Activated naive CD4-positive, alpha-beta T cell treated with anti-CD3 and anti-CD28 coated beads for 36 hours (primary cell): ENCODE measurements around the gene ANKRD33B. TPM values are rescaled to one million over a fixed set of nuclear protein-coding genes. Genes with fewer than 3 reads are reported as not detected.
A peak's percentile ranks its signal among the peaks of the same experiment; 100 is the strongest.

Experiments
- CTCF ChIA-PET: fragments of 350-600 bp; sonication (Branson Sonifier 250); formaldehyde crosslinking; loops from one replicate; lab custom pipeline; 2021; ENCODE audit warnings: antibody characterized with exemption; lab: Charles Lee
- DNase-seq: peaks from one replicate; pipeline ENCODE4 v3.0.0-alpha.2; 2020
- H3K27ac Mint-ChIP-seq: one replicate; pipeline ENCODE4 v1.8.0; 2021; ENCODE audit warnings: mild to moderate bottlenecking, mixed read lengths
- H3K27me3 Mint-ChIP-seq: one replicate; pipeline ENCODE4 v1.8.0; 2021; ENCODE audit warnings: low read depth, mixed read lengths
- H3K36me3 Mint-ChIP-seq: one replicate; pipeline ENCODE4 v1.8.0; 2021; ENCODE audit warnings: low read depth, mixed read lengths
- H3K4me1 Mint-ChIP-seq: one replicate; pipeline ENCODE4 v1.8.0; 2021; ENCODE audit warnings: low read depth, mixed read lengths
- H3K4me3 Mint-ChIP-seq: one replicate; pipeline ENCODE4 v1.8.0; 2021; ENCODE audit warnings: mild to moderate bottlenecking, moderate library complexity, mixed read lengths
- H3K9me3 Mint-ChIP-seq: one replicate; pipeline ENCODE4 v1.8.0; 2021; ENCODE audit warnings: mixed read lengths
- intact Hi-C: fragments of 100-400 bp; cut with micrococcal nuclease; formaldehyde crosslinking; loops from one replicate; pipeline ENCODE4 v1.15.1; 2023
- total RNA-seq, 2 experiments: library from RNA; stranded (reverse); gene quantifications; one replicate each; pipeline ENCODE4 v1.2.3, GENCODE V29; 2021

ANKRD33B gene
- total RNA-seq, 2 experiments from 2014 or later, result 1.9 to 2.5 TPM

DNA sequence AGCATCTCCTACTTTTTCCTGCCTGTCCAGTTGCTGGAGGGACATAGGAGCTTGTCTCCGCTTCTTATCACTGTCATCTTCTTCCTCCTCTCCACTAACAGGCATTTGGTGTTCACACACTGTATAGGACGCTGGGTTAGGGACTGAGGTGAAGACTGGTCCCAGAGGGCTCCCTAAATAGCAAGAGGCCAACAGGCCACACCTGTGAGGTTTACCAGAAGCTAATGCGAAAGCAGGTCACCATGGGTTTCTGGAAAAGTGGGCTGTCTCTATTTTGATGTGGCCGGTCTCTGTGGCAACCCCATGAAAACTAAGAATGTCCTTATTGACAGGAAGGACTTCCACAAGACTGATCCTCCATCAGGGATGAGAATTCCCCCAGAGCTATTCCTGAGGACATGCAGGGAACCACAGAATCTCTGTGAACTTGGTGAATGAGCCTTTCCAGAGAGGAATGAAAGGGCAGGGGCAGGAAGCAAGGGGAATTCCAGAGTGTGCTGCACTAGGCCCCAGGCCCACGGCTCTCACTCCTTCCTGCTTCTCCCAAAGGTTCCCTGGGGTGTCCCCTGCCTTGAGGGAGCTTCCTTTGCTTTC lies 135.5 kb downstream of the ANKRD33B start:
- CTCF ChIA-PET, result interaction anchor here (1.1 kb wide), 1 partner anchor 52 kb away, joined by 3 read pairs; no protein-coding TSS in a partner anchor
- Mint-ChIP-seq H3K27ac (no peak overlapping the region), H3K4me3 (no peak overlapping the region), H3K4me1 (peaks cover 45% of the 10 kb centered on the region), H3K36me3 (no peaks in the 10 kb centered on the region), H3K27me3 (no peaks in the 10 kb centered on the region), H3K9me3 (no peaks in the 10 kb centered on the region)
- intact Hi-C loops, result loop anchor here (5.0 to 10.0 kb wide), 4 partner anchors 158 to 793 kb away; no protein-coding TSS in a partner anchor
- DNase-seq, result no peak

DNA sequence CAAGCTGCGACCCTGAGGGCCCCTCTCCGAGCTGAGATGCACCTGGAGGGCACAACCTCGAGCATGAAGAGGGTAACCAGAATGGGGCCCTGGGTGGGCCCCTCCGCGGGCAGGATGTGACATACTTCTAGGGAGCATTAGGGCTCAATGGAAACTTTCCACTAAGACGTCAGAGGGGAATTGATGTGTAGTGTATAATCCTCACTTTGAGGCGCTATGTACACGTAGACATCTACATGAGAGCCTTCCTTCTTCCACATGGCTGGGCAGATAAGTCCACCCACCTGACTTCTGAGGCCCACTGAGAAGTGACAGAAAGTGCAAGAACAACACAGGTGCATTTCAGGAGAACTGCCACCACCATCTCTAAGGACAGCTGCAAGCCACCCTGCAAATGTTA lies 136.1 kb downstream of the ANKRD33B start:
- DNase-seq, result no peak
- Mint-ChIP-seq H3K4me3 (no peak overlapping the region), H3K36me3 (no peaks in the 10 kb centered on the region), H3K27me3 (no peaks in the 10 kb centered on the region), H3K9me3 (no peaks in the 10 kb centered on the region), H3K27ac (no peak overlapping the region), H3K4me1 (peaks cover 49% of the 10 kb centered on the region)
- intact Hi-C loops, result loop anchor here (5.0 to 10.0 kb wide), 6 partner anchors 62 to 792 kb away; partner anchors contain the start of gene DAP
- CTCF ChIA-PET, result interaction anchor here (1.1 kb wide), 1 partner anchor 52 kb away, joined by 3 read pairs; no protein-coding TSS in a partner anchor

DNA sequence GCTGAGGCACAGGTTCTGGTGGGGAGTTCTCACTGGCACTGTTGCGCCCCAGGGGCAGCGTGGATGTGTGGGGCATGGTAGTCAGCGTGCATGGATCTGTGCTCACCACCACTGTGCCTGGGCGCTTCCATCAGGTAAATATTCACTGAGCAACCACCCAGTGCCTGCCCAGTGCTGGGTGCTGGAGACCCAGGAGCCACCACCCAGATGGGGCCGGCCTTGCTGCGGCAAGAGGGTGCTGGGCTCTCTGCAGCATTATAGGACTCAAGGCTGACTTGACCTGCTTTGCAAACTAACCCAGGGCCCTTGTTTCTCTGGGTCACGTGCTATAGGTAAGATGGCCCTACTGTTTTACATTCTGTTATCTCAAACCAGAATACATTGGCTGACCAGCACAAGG lies 136.6 kb downstream of the ANKRD33B start:
- Mint-ChIP-seq H3K4me1 (peaks cover 51% of the 10 kb centered on the region), H3K27ac (no peak overlapping the region), H3K9me3 (no peaks in the 10 kb centered on the region), H3K4me3 (no peak overlapping the region), H3K36me3 (peaks cover under 1% of the 10 kb centered on the region), H3K27me3 (no peaks in the 10 kb centered on the region)
- no peak for DNase-seq
- CTCF ChIA-PET, result no interaction called here
- intact Hi-C loops, result loop anchor here (5.0 kb wide), 2 partner anchors 62 to 77 kb away; partner anchors contain the start of gene DAP

GRCh38 chr5:10701567-10702039 lies 137.7 kb downstream of the ANKRD33B start:
- Mint-ChIP-seq H3K36me3 (peaks cover 4% of the 10 kb centered on the region), H3K27me3 (no peaks in the 10 kb centered on the region), H3K4me3 (no peak overlapping the region), H3K9me3 (no peaks in the 10 kb centered on the region), H3K27ac (no peak overlapping the region), H3K4me1 (peaks cover 47% of the 10 kb centered on the region)
- intact Hi-C loops, result loop anchor here (5.0 kb wide), 2 partner anchors 61 to 76 kb away; partner anchors contain the start of gene DAP
- CTCF ChIA-PET, result interaction anchor here (0.6 to 2.0 kb wide), 6 partner anchors 17 to 154 kb away, joined by 3 to 6 read pairs (median 3); no protein-coding TSS in a partner anchor
- DNase-seq, result peak; percentile 37

- Mint-ChIP-seq H3K4me1 (peaks cover 44% of the 10 kb centered on the region), H3K36me3 (peaks cover 5% of the 10 kb centered on the region), H3K9me3 (no peaks in the 10 kb centered on the region), H3K27me3 (no peaks in the 10 kb centered on the region), H3K4me3 (no peak overlapping the region), H3K27ac (no peak overlapping the region)
- no peak for DNase-seq
- intact Hi-C loops, result loop anchor here (5.0 kb wide), 2 partner anchors 60 to 75 kb away; partner anchors contain the start of gene DAP
- CTCF ChIA-PET, result interaction anchor here (0.6 to 2.0 kb wide), 13 partner anchors 9 to 384 kb away, joined by 3 to 6 read pairs (median 3); no protein-coding TSS in a partner anchor
Observed at GRCh38 chr5:10702040-10702629, 138.3 kb downstream of the ANKRD33B start.

DNA sequence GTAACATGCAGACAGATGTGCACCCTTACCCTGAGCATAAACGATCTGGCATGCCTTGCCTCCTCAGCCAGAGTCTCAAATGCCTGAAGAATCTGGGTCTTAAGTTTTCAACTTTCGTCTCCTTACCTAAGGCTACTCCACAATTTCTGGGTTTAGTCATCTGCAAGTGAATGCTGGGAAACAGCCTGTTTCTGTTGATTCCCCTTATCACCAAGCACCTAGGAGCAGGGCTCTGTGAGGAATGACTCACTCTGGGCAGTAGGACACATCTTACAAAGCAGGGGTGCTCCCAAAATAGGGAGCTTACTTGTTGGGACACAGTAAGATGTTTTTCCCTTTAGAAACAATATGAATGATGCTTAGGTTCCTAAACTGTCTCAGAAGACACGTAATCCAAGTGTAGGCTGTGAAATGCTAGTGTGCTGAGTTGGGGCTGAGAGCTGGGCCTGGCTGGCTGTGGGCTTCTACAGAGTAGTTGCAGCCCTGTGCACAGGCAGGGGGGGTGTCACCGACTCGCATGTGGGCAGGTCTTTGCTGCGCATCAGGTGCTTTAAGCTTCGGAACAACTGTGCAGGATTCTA lies 139.1 kb downstream of the ANKRD33B start:
- H3K27ac Mint-ChIP-seq, result no peak overlapping the region

DNA sequence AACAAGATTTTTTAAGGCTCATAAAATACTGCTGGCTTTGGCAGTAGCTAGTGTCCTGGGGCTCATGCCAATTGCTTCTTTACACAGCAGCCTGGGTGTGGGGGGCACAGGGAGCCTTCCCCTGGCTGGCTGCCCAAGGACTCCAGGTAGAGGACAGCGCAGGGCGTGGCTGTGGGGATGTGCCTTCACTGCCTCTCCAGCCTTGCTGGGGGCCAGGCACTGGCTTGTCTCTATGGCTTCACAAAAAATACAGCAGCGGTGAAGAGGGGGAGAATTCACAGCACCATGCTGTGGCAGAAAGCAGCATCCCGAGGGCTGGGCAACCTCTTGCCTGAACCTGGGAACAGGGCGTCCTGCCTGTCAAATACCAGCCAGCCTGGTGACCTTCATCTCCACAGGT lies 139.8 kb downstream of the ANKRD33B start:
- H3K27ac Mint-ChIP-seq, result no peak overlapping the region
- H3K4me3 Mint-ChIP-seq, result no peak overlapping the region
- H3K36me3 Mint-ChIP-seq, result peaks cover 5% of the 10 kb centered on the region
- intact Hi-C loops, result loop anchor here (5.0 kb wide), 2 partner anchors 59 to 74 kb away; partner anchors contain the start of gene DAP
- no peak for DNase-seq
- peaks cover 39% of the 10 kb centered on the region for H3K4me1 Mint-ChIP-seq
- CTCF ChIA-PET, result interaction anchor here (0.6 to 1.6 kb wide), 5 partner anchors 10 to 127 kb away, joined by 3 to 4 read pairs (median 3); no protein-coding TSS in a partner anchor
- no peaks in the 10 kb centered on the region for H3K9me3 Mint-ChIP-seq
- H3K27me3 Mint-ChIP-seq, result no peaks in the 10 kb centered on the region

More for the DNA sequence above, 139.1 kb downstream of the ANKRD33B start:
- Mint-ChIP-seq H3K27me3 (no peaks in the 10 kb centered on the region), H3K4me3 (no peak overlapping the region), H3K36me3 (peaks cover 5% of the 10 kb centered on the region), H3K9me3 (no peaks in the 10 kb centered on the region), H3K4me1 (peaks cover 44% of the 10 kb centered on the region)
- intact Hi-C loops, result loop anchor here (5.0 kb wide), 2 partner anchors 59 to 74 kb away; partner anchors contain the start of gene DAP
- CTCF ChIA-PET, result interaction anchor here (0.6 to 2.0 kb wide), 12 partner anchors 10 to 385 kb away, joined by 3 to 6 read pairs (median 3); no protein-coding TSS in a partner anchor
- DNase-seq, result no peak

GRCh38 chr5:10704949-10705621 lies 141.2 kb downstream of the ANKRD33B start:
- H3K27me3 Mint-ChIP-seq, result no peaks in the 10 kb centered on the region
- H3K27ac Mint-ChIP-seq, result no peak overlapping the region
- no peaks in the 10 kb centered on the region for H3K9me3 Mint-ChIP-seq
- no peak for DNase-seq
- intact Hi-C loops, result loop anchor here (5.0 kb wide), 2 partner anchors 57 to 72 kb away; partner anchors contain the start of gene DAP
- H3K4me3 Mint-ChIP-seq, result no peak overlapping the region
- H3K4me1 Mint-ChIP-seq, result peaks cover 29% of the 10 kb centered on the region
- peaks cover 5% of the 10 kb centered on the region for H3K36me3 Mint-ChIP-seq
- CTCF ChIA-PET, result no interaction called here

GRCh38 chr5:10705747-10706146 lies 141.9 kb downstream of the ANKRD33B start:
- Mint-ChIP-seq H3K4me3 (no peak overlapping the region), H3K9me3 (no peaks in the 10 kb centered on the region), H3K36me3 (peaks cover 7% of the 10 kb centered on the region), H3K27me3 (no peaks in the 10 kb centered on the region), H3K27ac (no peak overlapping the region), H3K4me1 (peaks cover 26% of the 10 kb centered on the region)
- CTCF ChIA-PET, result no interaction called here
- intact Hi-C loops, result no loop called here
- no peak for DNase-seq

GRCh38 chr5:10706326-10706725 lies 142.5 kb downstream of the ANKRD33B start:
- intact Hi-C loops, result no loop called here
- DNase-seq, result no peak
- Mint-ChIP-seq H3K4me1 (peaks cover 26% of the 10 kb centered on the region), H3K4me3 (no peak overlapping the region), H3K27ac (no peak overlapping the region), H3K27me3 (no peaks in the 10 kb centered on the region), H3K9me3 (no peaks in the 10 kb centered on the region), H3K36me3 (peaks cover 9% of the 10 kb centered on the region)
- CTCF ChIA-PET, result interaction anchor here (0.6 kb wide), 1 partner anchor 47 kb away, joined by 4 read pairs; no protein-coding TSS in a partner anchor
